Measurements from ENCODE around the gene PIK3CB. TPM values are rescaled to one million over a fixed set of nuclear protein-coding genes. Genes with fewer than 3 reads are reported as not detected.
"Not testable (repeated sequence)": the region's sequence is repeated elsewhere in the genome, so short reads cannot be mapped to it uniquely, and the experiment has no call there.

PIK3CB gene
- total and polyA plus RNA-seq, 2 of the 8 experiments (the other 6 are each of a cell fraction or from before 2014, with no cell fraction given) = 8.3 to 35.2 TPM

DNA sequence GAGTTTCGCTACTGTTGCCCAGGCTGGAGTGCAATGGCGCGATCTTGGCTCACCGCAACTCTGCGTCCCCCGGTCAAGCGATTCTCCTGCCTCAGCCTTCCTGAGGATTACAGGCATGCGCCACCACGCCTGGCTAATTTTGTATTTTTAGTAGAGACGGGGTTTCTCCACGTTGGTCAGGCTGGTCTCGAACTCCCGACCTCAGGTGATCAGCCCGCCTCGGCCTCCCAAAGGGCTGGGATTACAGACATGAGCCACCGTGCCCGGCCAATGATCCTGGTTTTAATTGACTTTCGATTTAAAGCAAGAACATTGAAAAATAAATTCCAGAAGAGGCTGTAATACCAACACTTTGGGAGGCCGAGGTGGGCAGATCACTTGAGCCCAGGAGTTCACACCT is 1.1 kb upstream of the PIK3CB start:
- CTCF ChIA-PET (ENCODE audit: partially characterized antibody) = interaction anchor here (0.7 to 1.8 kb wide), 5 partner anchors 12 to 242 kb away, joined by 3 to 6 read pairs (median 4); partner anchors contain the start of gene CEP70

More for the DNA sequence above, 1.1 kb upstream of the PIK3CB start:
- H3K79me1 ChIP-seq (ENCODE audit: low read depth, low read length); H2BK20ac ChIP-seq (ENCODE audit: low read length); H3K27me3 ChIP-seq (replicated peaks in 1 of 4; ENCODE audit: control insufficient read depth in 3 of 4, extremely low read depth in 1 of 4, insufficient read depth in 3 of 4, low read length in 3 of 4); H3K23ac ChIP-seq (ENCODE audit: insufficient read length); H4K20me1 ChIP-seq (replicated peaks in 1 of 2; ENCODE audit: control insufficient read depth in 1 of 2, insufficient read depth in 2 of 2, low read length in 2 of 2); H3K9ac ChIP-seq (replicated peaks in 1 of 4; ENCODE audit: extremely low read depth in 1 of 4, low read depth in 3 of 4, low read length in 3 of 4); H3K4me1 ChIP-seq (replicated peaks in 1 of 4; ENCODE audit: control insufficient read depth in 3 of 4, insufficient read depth in 4 of 4, low read length in 3 of 4); DNase-seq (ENCODE audit: low read depth in 1 of 2, low spot score in 2 of 2); H2BK5ac ChIP-seq (ENCODE audit: low read depth, low read length); H2AK5ac ChIP-seq (ENCODE audit: low read depth, low read length); H4K5ac ChIP-seq (ENCODE audit: insufficient read length, low read depth, low read length); H3K14ac ChIP-seq (ENCODE audit: insufficient read length); H4K91ac ChIP-seq (replicated peaks; ENCODE audit: insufficient read length, low read length); FAIRE-seq; H3K18ac ChIP-seq (ENCODE audit: extremely low read depth, low read length); H2BK120ac ChIP-seq (replicated peaks; ENCODE audit: low read depth, low read length); H3K56ac ChIP-seq (replicated peaks; ENCODE audit: insufficient read length, low read depth, low read length); H2AFZ ChIP-seq (ENCODE audit: low read length); H3K9me3 ChIP-seq (ENCODE audit: insufficient read depth in 2 of 2, low read depth in 1 of 2, low read length in 1 of 2); H3K4ac ChIP-seq (replicated peaks; ENCODE audit: insufficient read length, low read depth, low read length); H4K8ac ChIP-seq (ENCODE audit: extremely low read depth, insufficient read depth, low read length); H3K27ac ChIP-seq (ENCODE audit: low read depth, low read length); H3K36me3 ChIP-seq (ENCODE audit: control insufficient read depth in 2 of 4, insufficient read depth in 4 of 4, low read length in 3 of 4): not testable (repeated sequence)
- POLR2A ChIA-PET (ENCODE audit: partially characterized antibody) = interaction anchor here (0.6 to 3.9 kb wide), 8 partner anchors 10 to 488 kb away, joined by 3 to 28 read pairs (median 6); partner anchors contain the start of gene MRAS
- peak overlapping the region; percentile 30; the same call in 1 of the 2 replicates for H2BK12ac ChIP-seq (ENCODE audit: low read depth, low read length)
- peaks cover 12% of the 10 kb centered on the region for H3K23me2 ChIP-seq (ENCODE audit: low read depth, low read length)
- H2BK15ac ChIP-seq (ENCODE audit: low read length) = peak overlapping the region; percentile 94; the same call in 1 of the 2 replicates
- WGBS, 2 experiments (ENCODE audit: extremely low coverage in 1 of 2, insufficient coverage in 1 of 2, insufficient read length in 1 of 2, insufficient replicate concordance in 2 of 2, low coverage in 1 of 2, low lambda C conversion rate in 2 of 2, missing lambda C conversion rate in 1 of 2) = 92% methylated on average over 19 of the region's 19 CpGs; no CpG with 5 or more reads in 1 of the 2 experiments
- peak overlapping the region in 1 of 4 experiments; percentile 94; a peak in 1 of 8 replicates for H3K4me3 ChIP-seq (ENCODE audit: extremely low read depth in 1 of 4, insufficient read depth in 2 of 4, low read depth in 3 of 4, low read length in 4 of 4)
- H3K4me2 ChIP-seq (ENCODE audit: insufficient read depth in 1 of 2, low read depth in 2 of 2, low read length in 2 of 2) = peak overlapping the region in 1 of 2 experiments; percentile 90; a peak in 2 of 4 replicates
- peaks cover 3 to 30% of the 10 kb centered on the region in 2 experiments; a peak in 2 of 4 replicates for H3K79me2 ChIP-seq (ENCODE audit: control insufficient read depth in 1 of 2, insufficient read depth in 2 of 2, low read length in 2 of 2)
